ENCODE results near the gene MLIP. TPM values are rescaled to one million over a fixed set of nuclear protein-coding genes. Genes with fewer than 3 reads are reported as not detected.

The MLIP gene
- total RNA-seq, 4 donors from 2014 or later, result 182 to 383 (median 296) TPM

- Histone ChIP-seq H3K4me1 (no peaks in the 10 kb centered on the region), H3K27ac (no peak overlapping the region), H3K36me3 (no peaks in the 10 kb centered on the region), H3K9me3 (no peaks in the 10 kb centered on the region), H3K4me3 (no peak overlapping the region), H3K27me3 (no peaks in the 10 kb centered on the region)
- DNase-seq (ENCODE audit: low spot score in 2 of 2), result no peak
- TF ChIP-seq POLR2A (IDR thresholded peaks at IDR 0.05) (no peak), EP300 (IDR thresholded peaks at IDR 0.05) (no peak)
- TF ChIP-seq, protein P1, sequence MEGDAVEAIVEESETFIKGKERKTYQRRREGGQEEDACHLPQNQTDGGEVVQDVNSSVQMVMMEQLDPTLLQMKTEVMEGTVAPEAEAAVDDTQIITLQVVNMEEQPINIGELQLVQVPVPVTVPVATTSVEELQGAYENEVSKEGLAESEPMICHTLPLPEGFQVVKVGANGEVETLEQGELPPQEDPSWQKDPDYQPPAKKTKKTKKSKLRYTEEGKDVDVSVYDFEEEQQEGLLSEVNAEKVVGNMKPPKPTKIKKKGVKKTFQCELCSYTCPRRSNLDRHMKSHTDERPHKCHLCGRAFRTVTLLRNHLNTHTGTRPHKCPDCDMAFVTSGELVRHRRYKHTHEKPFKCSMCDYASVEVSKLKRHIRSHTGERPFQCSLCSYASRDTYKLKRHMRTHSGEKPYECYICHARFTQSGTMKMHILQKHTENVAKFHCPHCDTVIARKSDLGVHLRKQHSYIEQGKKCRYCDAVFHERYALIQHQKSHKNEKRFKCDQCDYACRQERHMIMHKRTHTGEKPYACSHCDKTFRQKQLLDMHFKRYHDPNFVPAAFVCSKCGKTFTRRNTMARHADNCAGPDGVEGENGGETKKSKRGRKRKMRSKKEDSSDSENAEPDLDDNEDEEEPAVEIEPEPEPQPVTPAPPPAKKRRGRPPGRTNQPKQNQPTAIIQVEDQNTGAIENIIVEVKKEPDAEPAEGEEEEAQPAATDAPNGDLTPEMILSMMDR (IDR thresholded peaks at IDR 0.05), result no peak
- WGBS, 2 donors, result 88 to 89% methylated on average over 2 of the region's 2 CpGs
These were observed 188.5 kb downstream of the MLIP start for GRCh38 chr6:54299542-54300269.

DNA sequence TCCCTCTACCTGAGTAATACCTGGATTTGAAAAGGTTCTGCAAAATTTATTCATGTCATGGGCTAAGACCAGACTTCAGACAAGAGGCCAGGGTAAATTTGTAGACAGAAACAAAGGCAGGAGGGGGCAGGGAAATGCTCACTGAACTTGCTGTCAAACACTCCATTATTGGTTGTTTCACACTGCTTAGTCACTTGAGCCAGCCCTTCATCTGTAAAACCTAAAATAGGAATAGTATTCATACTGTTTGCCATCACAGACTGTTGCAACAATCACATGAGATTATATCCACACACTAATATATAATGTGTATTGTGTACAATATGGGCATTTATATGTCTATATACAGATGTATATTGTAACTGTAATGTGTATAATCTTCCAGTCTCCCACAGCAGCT, 190.5 kb downstream of the MLIP start:
- Histone ChIP-seq H3K4me3 (no peak overlapping the region), H3K4me1 (no peaks in the 10 kb centered on the region), H3K9me3 (no peaks in the 10 kb centered on the region), H3K27ac (no peak overlapping the region), H3K27me3 (no peaks in the 10 kb centered on the region), H3K36me3 (no peaks in the 10 kb centered on the region)
- no peak for DNase-seq (ENCODE audit: low spot score in 2 of 2)
- TF ChIP-seq EP300 (IDR thresholded peaks at IDR 0.05), result no peak

DNA sequence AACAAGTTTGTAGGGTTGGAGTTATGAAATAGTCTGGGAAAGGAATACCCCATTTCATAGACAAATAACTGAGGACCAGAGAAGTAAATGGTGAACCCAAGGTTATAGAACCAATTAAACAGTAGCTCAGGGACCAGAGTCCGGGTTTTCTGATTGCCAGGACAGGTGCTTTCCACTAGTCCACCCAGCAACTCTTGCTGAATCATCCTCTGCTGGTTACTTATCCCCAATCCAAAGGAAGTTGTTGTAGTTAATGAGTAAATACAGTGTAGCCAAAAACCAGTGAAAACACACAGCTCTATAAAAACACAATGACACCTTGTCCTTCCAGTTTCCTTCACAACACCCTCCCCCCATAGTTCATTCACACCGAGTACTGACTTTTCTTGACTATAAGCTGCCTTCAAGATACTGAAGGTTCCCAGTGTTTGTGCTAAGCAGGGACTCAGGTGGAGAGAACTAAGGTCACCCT, 196.2 kb downstream of the MLIP start:
- Histone ChIP-seq H3K27ac (no peak overlapping the region), H3K4me1 (no peaks in the 10 kb centered on the region), H3K9me3 (no peaks in the 10 kb centered on the region), H3K36me3 (no peaks in the 10 kb centered on the region), H3K27me3 (no peaks in the 10 kb centered on the region), H3K4me3 (no peak overlapping the region)
- WGBS, 2 donors, result 51 to 54% methylated on average over 2 of the region's 2 CpGs
- no peak for DNase-seq (ENCODE audit: low spot score in 2 of 2)
- TF ChIP-seq POLR2A (IDR thresholded peaks at IDR 0.05), result no peak
- TF ChIP-seq, protein P1 (IDR thresholded peaks at IDR 0.05), result no peak
- TF ChIP-seq EP300 (IDR thresholded peaks at IDR 0.05), result no peak

DNA sequence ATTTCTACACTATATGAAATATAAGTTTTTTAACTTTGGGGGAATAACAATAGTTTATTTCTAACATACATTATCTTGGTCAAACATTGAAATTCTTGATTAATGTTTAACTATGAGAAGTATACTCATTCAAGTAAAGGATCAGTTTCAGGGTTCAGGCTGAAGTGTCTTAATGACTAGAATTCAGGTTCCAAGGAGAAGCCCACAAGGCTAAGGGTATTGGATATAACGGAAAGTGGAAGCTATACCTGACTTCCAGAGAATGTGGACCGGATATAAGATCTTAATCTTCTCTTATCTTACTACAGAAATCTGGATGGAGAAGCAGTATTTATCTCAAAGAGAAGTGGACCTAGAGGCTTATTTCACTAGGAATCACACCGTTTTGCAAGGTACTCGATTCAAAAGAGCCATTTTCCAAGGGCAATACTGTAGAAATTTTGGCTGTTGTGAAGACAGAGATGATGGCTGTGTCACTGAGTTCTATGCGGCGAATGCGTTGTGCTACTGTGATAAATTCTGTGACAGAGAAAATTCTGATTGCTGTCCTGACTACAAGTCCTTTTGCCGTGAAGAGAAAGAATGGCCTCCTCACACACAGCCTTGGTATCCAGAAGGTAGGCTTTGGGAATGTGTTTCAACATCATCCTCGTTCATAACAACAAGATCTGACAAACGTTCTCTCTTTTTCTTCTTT, 197.2 kb downstream of the MLIP start, which contains the start of gene TINAG:
TINAG (plus strand) TSS at position 153 of the 697 bp plus-strand sequence; CDS start at position 263, 110 bp downstream.
- H3K27ac ChIP-seq, result peak within 1 kb of the TSS in 1 of 4 donors; percentile 16
- no peaks in the 10 kb centered on the region for H3K4me1 ChIP-seq
- DNase-seq (ENCODE audit: low spot score in 2 of 2), result no peak
- no peak within 1 kb of the TSS for H3K4me3 ChIP-seq
- no peaks in the 10 kb centered on the region for H3K9me3 ChIP-seq
- TF ChIP-seq, protein P1 (IDR thresholded peaks at IDR 0.05), result no peak
- TF ChIP-seq POLR2A (IDR thresholded peaks at IDR 0.05) (no peak), EP300 (IDR thresholded peaks at IDR 0.05) (no peak)
- no peaks in the 10 kb centered on the region for H3K27me3 ChIP-seq
- 86 to 92% methylated on average over 10 of the region's 10 CpGs for WGBS, 2 donors
- no peaks in the 10 kb centered on the region for H3K36me3 ChIP-seq

DNA sequence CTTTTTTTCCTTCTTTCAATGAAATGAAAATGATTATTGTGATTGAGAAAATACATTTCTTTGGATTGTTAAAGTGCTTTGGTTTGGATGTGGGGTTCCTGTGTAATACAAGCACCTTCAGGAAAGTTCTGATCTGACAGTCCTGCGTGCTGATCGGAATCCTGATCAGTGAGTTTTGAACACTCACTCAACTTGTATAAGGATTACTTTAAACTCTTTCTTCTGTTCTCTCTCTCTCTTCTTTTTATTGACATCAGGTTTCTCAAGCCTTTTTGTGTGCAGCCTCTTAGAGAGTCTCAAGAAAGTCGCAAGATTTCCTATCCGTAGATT, 197.7 kb downstream of the MLIP start:
- no peaks in the 10 kb centered on the region for H3K27me3 ChIP-seq
- no peak for DNase-seq (ENCODE audit: low spot score in 2 of 2)
- 84% methylated on average over 4 of the region's 4 CpGs for WGBS, 2 donors
- no peaks in the 10 kb centered on the region for H3K36me3 ChIP-seq
- H3K9me3 ChIP-seq, result no peaks in the 10 kb centered on the region
- no peak overlapping the region for H3K4me3 ChIP-seq
- peak overlapping the region in 1 of 4 donors; percentile 16 for H3K27ac ChIP-seq
- no peak for TF ChIP-seq EP300 (IDR thresholded peaks at IDR 0.05)
- TF ChIP-seq, protein P1 (IDR thresholded peaks at IDR 0.05), result no peak
- no peak for TF ChIP-seq POLR2A (IDR thresholded peaks at IDR 0.05)
- no peaks in the 10 kb centered on the region for H3K4me1 ChIP-seq
